PC-3 (cell line): ENCODE results near the gene SLC35F1.

Experiments used
- CTCF ChIP-seq: fragments of 300-600 bp; sonication (generic); conservative IDR thresholded peaks from 2 replicates; pipeline ENCODE4 v1.5.1; 2017; ENCODE audit warnings: antibody characterized with exemption, low read depth, mild to moderate bottlenecking, low read length
- EZH2 ChIP-seq: fragments of 300-600 bp; sonication (generic); IDR thresholded peaks from one replicate; pipeline ENCODE4 v1.6.1; 2017; ENCODE audit warnings: antibody characterized with exemption, mild to moderate bottlenecking, low read length; ENCODE audit not compliant: unreplicated experiment
- EZH2phosphoT487 ChIP-seq: fragments of 300-600 bp; sonication (generic); IDR thresholded peaks from 2 replicates; pipeline ENCODE4 v1.6.1; 2018; ENCODE audit warnings: mild to moderate bottlenecking, antibody characterized with exemption, low read length, borderline replicate concordance

GRCh38 chr6:118283766-118284165 lies 376.7 kb downstream of the SLC35F1 start:
- TF ChIP-seq EZH2 (no peak), CTCF (peak; percentile 84), EZH2phosphoT487 (no peak)
